Natural killer cell treated with Interleukin-12 subunit alpha and Interleukin-12 subunit beta and Interleukin-15 and Interleukin-18, amount 100 ng/mL, for 72 hours (primary cell): ENCODE measurements around the gene C11orf97. TPM values are rescaled to one million over a fixed set of nuclear protein-coding genes. Genes with fewer than 3 reads are reported as not detected.

Source experiments
- ATAC-seq, 2 donors: fragments of 150-1000 bp; cut with Tn5 transposase in 1 of 2; sonication (Bioruptor Pico), chemical (Tn5 transposase) in 1 of 2; 2 replicates each; pipeline ENCODE4 v1.10.0; 2021
- DNase-seq: peaks from one replicate; pipeline ENCODE4 v3.0.0; 2022; ENCODE audit warnings: low spot score
- H3K27ac Mint-ChIP-seq, 2 donors: 1 replicate in 1 of 2; 2 replicates in 1 of 2; pipeline ENCODE4 v1.8.0; 2022; ENCODE audit warnings: mixed read lengths in 2 of 2, mild to moderate bottlenecking in 1 of 2, moderate library complexity in 1 of 2
- H3K27me3 Mint-ChIP-seq, 2 donors: 1 replicate in 1 of 2; 2 replicates in 1 of 2; pipeline ENCODE4 v1.8.0; 2022; ENCODE audit warnings: mixed read lengths in 2 of 2
- H3K36me3 Mint-ChIP-seq: one replicate; pipeline ENCODE4 v1.8.0; 2022; ENCODE audit warnings: mixed read lengths
- H3K4me1 Mint-ChIP-seq, 2 donors: 1 replicate in 1 of 2; 2 replicates in 1 of 2; pipeline ENCODE4 v1.8.0; 2022; ENCODE audit warnings: low read depth in 2 of 2, mixed read lengths in 2 of 2, mild to moderate bottlenecking in 1 of 2
- H3K4me3 Mint-ChIP-seq: one replicate; pipeline ENCODE4 v1.8.0; 2022; ENCODE audit warnings: mixed read lengths
- H3K9me3 Mint-ChIP-seq: 2 replicates; pipeline ENCODE4 v1.8.0; 2022; ENCODE audit warnings: mixed read lengths
- total RNA-seq, 2 donors: library from RNA; stranded (reverse); gene quantifications; one replicate each; pipeline ENCODE4 v1.2.3, GENCODE V29; 2022

The C11orf97 gene
- total RNA-seq, 2 donors from 2014 or later = not detected

DNA sequence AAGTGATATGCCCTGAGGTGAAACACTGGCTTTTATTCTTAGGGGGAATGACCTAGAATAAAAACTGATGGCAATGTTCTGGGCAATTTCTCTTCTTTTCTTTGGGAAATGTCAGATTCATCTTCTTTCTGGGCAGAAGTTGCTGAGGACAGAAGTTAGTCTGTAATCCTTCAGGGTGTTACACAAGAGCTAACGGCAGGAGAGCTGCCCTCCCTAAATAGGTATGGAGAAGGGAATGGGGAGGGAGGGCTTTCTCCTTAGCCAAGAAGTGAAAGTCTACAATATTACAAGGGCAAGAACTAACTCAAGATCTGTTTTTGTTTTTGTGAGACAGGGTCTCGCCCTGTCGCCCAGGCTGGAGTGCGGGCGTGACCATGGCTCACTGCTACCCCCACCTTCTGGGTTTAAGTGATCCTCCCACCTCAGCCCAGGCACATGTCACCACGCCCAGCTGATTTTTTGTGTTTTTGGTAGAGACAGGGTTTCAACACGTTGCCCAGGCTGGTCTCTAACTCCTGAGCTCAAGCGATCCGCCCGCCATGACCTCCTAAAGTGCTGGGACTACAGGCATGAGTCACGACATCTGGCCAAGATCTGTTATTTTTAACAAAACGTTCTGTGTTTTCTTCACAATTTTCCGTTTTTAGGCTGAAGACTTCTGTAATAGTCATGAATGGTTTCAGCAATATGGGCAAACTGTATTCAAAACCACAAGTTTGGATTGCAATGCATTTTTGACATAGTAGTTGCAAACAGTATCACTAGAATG, 62.1 kb downstream of the C11orf97 start:
- ATAC-seq (no peak), DNase-seq (no peak)
- H3K36me3 Mint-ChIP-seq = no peaks in the 10 kb centered on the region
- H3K9me3 Mint-ChIP-seq = no peaks in the 10 kb centered on the region
- no peaks in the 10 kb centered on the region for H3K4me1 Mint-ChIP-seq
- H3K27ac Mint-ChIP-seq = no peak overlapping the region
- no peak overlapping the region for H3K4me3 Mint-ChIP-seq
- H3K27me3 Mint-ChIP-seq = no peaks in the 10 kb centered on the region

DNA sequence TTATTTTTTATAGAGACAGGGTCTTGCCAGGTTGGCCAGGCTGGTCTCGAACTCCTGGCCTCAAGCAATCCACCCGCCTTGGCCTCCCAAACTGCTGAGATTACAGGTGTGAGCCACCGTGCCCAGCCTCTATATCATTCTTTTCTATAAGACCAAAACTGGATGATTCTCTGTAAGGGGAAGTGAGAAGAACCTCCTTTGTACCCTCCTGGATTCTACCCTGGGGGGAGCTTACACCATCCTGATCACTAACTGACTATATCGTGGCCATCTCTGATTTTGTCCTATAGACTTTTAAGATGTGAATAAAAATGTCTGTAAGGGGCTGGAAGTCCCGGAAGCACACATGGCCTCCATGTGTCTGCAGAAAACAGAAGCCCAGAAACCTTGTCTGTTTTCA, 64.0 kb downstream of the C11orf97 start:
- DNase-seq (no peak), ATAC-seq (no peak)
- Mint-ChIP-seq H3K27me3 (no peaks in the 10 kb centered on the region), H3K36me3 (no peaks in the 10 kb centered on the region), H3K27ac (no peak overlapping the region), H3K9me3 (no peaks in the 10 kb centered on the region), H3K4me1 (no peaks in the 10 kb centered on the region), H3K4me3 (no peak overlapping the region)

DNA sequence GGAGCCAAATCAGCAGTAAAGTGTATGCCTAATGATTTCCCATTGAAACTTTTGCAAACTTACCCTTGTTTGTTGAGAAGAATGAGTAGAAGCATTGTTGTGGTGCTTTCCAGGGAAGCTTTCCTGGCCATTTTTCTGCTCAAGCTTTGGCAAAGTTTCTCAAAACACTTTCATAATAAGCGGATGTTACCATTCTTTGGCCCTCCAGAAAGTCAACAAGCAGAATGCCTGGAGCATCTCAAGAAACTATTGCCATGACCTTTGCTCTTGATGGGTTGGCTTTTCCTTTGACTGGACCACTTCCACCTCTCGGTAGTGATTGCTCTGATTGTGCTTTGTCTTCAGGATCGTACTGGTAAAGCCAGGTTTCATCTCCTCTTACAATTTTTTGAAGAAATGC, 65.6 kb downstream of the C11orf97 start:
- no peaks in the 10 kb centered on the region for H3K36me3 Mint-ChIP-seq
- no peak for DNase-seq
- no peaks in the 10 kb centered on the region for H3K4me1 Mint-ChIP-seq
- peaks cover 0 to 4% of the 10 kb centered on the region in 2 donors for H3K27me3 Mint-ChIP-seq
- no peak overlapping the region for H3K4me3 Mint-ChIP-seq
- H3K27ac Mint-ChIP-seq = no peak overlapping the region
- no peak for ATAC-seq
- no peaks in the 10 kb centered on the region for H3K9me3 Mint-ChIP-seq

Other genes with a start within 250 kb of the C11orf97 start
- gene IZUMO1R, start 207.9 kb upstream of the C11orf97 start, total RNA-seq = not detected
- gene GPR83, start 111.0 kb upstream of the C11orf97 start, total RNA-seq = under 1 TPM in 1 of 2 donors, not detected in 1; 0.31 TPM
- gene MRE11, start 18.6 kb upstream of the C11orf97 start, total RNA-seq = 10 to 100 TPM; 27.7 to 57.7 TPM
- gene ANKRD49, start 18.5 kb upstream of the C11orf97 start, total RNA-seq = 10 to 100 TPM; 18.0 to 23.7 TPM
- 1 to 10 TPM; 6.5 to 6.7 TPM for gene FUT4, start 31.5 kb downstream of the C11orf97 start, total RNA-seq
- 1 to 10 TPM in 1 of 2 donors, under 1 TPM in 1; 0.86 to 1.6 TPM for gene PIWIL4, start 54.9 kb downstream of the C11orf97 start, total RNA-seq